Stimulated activated CD4-positive, alpha-beta T cell treated with anti-CD3 and anti-CD28 coated beads, Interleukin-2, amount 100 ng/mL, for 4 hours (primary cell): ENCODE data around the gene ATPAF2.

Experiments used
- DNase-seq: peaks from one replicate; pipeline ENCODE4 v3.0.0-alpha.2; 2020; ENCODE audit warnings: low read depth

The ATPAF2 gene

DNA sequence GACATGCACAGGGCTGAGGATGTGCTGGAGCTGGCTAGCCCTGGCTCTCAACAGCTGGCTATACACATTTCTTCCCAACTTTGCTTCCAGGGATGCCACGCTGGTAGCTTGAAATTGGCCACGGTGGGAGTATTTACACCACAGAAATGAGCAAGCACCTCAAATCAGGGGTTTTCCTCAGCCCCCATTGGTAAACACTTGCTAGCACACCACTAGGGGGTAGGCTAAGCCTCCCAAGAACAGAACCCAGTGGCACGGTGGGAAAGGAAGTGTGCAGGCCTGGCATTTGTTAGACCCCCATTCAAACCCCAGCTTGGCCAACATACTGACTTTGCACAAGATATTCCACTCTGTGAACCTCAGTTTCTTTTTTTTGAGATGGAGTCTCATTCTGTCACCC, 53.4 kb downstream of the ATPAF2 start:
- no peak for DNase-seq

DNA sequence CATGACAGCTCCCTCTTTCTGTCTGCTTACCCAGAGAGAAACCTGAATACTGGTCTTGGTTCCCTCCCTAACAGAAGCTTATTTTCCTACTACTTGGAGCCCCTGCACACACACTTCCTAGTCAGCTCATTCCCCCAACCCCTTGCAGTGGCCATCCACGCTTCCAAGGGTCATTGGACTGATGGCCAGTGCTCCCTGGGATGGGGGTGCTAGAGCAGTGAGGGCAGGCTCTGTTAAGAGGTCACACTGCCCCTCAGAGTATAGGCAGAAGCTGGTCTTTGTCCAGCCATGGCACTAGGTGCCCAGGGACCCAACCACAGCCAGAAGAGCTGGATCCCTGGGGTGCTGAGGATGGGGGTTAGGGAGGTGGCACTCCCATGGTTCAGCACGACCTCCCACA, 53.8 kb downstream of the ATPAF2 start:
- DNase-seq: no peak

DNA sequence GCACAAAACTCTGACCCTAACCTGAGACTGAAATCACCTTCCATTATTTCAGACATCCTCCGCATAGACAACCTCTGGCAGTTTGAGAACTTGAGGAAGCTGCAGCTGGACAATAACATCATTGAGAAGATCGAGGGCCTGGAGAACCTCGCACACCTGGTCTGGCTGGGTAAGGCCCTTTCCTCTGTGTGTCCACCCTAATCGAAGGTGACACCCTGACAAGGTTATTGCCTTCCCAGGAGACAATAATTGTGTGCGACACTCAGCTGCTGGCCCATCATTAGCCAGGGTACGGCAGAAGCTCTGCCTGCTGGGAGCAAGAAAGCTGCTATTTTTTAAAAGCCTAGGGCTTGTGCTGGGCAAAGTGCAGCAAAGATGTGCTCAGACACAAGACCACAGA, 55.2 kb downstream of the ATPAF2 start:
- no peak for DNase-seq

DNA sequence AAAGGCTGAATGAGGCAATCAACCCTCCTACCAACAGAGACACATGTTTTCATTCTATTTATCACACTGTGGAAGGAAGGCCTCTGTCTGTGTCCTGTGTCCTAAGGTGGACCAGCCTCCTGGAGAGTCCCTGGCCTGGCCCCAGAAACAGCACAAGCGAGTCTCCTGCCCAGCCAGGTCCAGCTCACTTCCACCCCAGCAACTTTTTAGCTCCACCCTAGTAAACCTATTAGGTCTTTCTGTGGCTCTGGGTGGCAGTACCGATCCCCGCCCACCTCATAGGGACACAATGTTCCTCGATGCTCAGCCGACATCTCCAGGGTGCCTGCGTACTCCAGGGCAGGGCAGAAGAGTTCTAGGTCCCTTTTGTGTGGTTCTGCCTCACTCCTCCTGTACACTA, 55.6 kb downstream of the ATPAF2 start:
- DNase-seq: no peak

DNA sequence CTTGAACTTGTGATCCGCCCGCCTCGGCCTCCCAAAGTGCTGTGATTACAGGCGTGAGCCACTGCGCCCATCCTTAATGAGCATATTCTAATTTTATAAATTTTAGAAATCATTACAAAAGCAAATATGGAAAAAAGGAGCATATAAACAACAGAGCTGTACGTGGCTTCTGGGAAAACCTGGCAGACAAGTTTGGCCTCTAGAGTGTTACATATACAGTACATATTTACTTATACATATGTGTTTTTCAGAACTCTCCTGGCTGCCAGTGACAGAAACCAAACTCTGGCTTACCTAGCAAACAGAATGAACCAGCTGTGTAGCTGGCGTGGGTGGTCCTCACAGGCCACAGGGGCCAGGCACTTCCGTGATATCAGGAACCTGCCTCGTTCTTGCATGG, 56.2 kb downstream of the ATPAF2 start:
- DNase-seq: no peak

DNA sequence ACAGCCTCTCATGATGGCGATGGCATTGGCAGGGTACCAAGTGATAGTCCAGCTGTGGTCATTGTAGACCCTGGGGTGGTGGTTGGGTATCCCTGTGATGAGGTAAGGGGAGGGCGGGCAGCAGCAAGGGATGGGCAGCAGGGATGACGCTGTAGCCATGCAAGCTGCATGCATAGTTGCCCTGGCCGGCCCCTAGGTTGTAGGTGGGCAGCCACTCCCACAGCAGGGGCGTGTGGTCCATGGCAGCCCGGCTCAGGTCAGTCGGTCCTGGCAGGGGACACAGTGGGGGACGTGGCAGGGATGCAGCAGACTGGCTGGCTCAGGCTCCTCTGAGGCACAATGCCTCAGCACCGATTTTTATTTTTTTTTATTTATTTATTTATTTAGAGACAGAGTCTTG, 57.6 kb downstream of the ATPAF2 start:
- DNase-seq: no peak

DNA sequence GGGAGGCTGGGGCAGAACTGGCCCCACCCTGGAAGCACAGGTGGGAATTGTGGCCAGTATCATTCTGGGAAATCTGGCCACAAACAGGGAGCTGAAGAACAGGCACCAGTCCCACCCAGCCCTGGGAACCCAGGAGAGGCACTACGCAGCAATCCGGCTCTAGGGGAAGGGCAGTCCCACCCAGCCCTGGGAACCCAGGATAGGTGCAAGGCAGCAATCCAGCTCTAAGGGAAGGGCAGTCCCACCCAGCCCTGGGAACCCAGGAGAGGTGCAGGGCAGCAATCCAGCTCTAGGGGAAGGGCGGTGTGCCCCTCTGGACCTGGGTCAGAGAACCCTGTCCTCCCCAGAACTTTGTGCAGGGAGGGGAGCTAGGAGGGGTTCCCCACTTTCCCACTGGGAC, 59.2 kb downstream of the ATPAF2 start:
- no peak for DNase-seq

DNA sequence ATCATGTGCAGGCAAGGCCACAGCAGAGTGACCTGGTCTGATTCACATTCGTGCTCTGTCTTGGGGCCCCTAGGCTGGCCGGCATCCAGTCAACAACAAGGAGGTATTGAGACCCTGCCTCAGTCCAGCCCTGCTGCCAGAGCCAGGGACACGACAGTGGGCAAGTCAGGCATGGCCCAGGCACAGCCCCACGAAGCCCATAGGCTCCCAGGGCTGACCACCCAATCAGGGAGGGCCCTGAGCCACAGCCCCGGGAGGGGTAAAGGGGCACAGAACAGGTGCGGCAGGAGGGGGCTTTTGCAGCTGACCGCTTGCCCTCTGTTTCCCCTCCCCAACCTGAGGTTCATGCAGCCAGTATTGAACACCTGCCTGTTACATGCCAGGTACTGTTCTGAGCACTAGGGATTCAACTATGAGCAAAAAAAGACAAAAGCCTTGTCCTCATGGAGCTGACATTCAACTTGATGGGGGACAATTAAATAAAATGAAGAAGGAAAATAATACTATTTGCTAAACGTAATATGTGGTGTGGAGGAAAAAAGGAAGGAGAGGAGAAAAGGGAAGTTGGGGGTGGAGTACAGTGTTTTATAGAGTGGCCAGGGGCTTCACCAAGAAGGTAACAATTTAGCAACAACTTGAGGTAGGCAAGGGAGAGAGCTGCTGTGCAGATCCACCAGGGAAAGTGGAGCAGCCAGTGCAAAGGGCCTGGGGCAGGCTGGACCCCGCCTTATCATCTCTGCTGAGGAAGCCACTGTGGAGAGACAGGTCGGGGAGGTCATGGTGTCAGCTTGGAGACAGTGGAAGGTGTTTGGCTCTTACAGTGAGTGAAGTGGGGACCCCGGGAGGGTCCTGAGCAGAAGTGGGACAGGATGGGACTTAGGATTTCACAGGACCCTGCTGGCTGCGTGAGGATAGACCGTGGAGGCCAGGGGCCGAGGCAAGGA, 60.2 kb downstream of the ATPAF2 start:
- DNase-seq: no peak

DNA sequence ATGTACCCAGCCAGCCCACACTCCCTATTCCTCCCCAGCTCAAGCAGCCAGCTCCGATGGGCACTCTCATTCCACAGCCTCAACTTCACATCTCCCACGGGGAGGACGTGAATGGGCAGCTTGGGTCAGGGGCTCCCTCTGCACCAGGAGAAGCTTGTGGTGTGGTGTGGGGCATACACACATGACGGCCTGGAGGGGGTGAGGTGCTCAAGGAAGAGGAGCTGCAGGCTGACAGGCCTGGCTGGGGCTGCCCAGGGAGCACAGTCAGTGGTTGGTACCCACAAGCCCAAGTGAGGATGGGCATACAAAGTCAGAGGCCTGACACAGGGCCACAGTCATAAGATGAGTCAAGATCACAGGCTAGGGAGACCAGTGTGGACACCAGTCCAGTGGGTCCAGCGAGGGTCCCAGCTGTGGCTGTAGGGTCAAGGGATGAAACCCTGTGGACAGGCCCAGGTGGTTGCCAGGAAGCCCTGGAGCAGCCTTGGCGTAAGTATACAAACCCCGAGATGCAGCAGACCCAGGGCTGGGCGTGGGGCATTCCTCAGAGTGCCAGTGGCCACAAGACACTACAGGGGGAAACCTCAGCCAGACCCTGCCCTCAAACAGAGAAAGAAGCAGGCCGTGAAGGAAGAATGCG, 61.9 kb downstream of the ATPAF2 start:
- no peak for DNase-seq

DNA sequence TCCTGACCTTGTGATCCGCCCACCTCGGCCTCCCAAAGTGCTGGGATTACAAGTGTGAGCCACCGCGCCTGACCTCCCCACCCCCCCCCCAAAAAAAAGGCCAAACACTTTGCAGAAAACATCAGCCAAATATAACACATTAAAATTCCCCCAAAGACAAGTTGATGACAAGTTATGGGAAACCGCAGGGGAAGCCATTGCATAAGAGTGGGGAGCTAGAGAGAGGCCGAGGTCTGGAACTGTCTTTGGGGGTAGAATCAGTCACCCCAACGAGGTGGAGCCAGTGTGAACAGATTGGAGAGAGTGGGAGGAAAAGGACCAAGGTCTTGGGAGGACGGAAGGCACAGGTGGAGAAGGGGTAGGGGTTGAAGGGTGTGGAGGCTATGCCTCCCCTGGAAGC, 63.5 kb downstream of the ATPAF2 start:
- no peak for DNase-seq

DNA sequence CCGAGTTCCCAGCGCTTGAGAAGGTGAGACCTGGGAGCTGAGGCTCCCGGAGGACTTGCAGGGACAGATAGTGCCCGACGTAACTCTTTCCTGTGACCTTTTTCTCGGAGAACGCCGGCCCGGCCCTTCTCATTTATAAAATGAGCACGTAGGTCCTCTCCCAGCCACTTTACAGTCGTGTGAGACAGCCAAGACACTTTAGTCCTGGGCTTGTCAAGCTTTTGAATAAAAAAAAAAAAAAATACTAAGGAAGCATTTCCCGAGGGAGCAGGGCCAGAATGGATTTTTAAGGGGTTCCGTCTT, 66.1 kb downstream of the ATPAF2 start:
- DNase-seq: no peak

DNA sequence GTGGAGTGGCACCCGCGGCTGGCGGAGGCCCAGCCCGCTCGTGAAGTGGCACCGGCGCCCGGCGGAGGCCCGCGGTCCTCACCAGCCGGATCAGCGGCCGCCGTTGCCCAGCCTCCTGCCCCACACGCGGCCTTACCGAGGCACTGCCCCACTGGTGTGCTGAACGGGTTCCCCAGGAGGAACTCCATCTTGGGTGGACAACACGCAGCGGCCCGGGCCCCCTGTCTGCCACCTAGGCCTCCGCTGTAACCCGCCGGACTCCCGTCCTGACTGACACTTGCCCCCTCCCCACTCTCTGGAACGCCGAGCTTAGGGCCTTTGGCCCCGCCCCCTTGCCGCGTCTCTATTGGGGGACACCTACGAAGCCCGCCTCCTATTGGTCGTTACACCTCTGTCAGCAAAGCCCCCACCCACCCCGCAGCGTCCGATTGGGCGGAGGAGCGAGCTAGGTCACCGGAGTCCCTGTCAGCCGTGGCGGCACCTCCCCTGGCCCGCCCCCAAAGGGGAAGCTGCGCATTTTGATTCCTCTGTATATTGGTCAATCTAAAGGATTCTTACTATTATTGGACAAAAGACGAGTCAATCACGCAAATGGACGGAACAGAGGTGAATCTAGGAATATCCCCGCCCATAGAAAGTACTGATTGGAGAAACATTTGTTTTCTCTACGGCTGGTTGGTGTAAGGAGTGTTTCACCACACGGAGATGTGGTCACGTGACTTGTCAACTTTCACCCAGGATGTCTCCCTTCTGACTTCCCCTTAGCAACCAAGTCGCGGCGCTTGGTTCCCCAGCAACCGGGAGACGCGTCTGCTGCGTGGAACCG, 66.6 kb downstream of the ATPAF2 start, which contains the start of the genes DRC3 and TOM1L2:
Gene DRC3 (plus strand): TSS at position 737 of the 826 bp plus-strand sequence. CDS start 4,737 bp downstream, outside the sequence.
Gene TOM1L2 (minus strand): TSS at position 275 of the 826 bp plus-strand sequence. CDS start 87 bp downstream, at position 188.
- peak; percentile 100 for DNase-seq

DNA sequence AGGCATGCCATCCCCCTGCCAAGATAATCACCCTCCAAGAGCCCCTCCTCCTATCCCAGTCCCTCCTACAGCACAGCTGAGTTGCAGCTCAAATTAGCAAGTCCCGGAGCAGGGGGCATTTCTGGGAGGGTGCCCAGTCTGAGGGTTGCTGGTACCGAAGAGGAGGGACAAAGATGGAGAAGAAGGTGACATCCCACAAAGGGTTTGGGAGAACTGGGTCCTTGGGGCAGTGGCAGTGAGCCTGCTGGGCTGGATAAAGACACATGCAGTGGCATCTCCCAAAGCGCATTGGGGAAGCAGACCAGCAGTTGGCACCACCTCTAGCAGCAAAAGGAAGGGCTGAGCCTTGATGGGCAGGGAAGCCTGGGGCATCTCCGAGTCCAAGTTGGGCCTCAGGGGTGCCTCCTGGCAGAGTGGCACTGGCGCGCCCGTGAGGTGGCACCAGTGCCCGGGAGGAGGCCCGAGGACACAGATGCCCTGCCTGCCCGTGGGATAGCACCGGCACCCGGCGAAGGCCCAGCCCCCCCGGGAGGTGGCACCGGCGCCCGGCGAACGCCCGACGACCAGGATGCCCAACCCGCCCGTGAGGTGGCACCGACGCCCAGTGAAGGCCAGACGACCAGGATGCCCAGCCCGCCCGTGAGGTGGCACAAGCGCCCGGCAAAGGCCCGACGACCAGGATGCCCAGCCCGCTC, 67.4 kb downstream of the ATPAF2 start:
- no peak for DNase-seq

DNA sequence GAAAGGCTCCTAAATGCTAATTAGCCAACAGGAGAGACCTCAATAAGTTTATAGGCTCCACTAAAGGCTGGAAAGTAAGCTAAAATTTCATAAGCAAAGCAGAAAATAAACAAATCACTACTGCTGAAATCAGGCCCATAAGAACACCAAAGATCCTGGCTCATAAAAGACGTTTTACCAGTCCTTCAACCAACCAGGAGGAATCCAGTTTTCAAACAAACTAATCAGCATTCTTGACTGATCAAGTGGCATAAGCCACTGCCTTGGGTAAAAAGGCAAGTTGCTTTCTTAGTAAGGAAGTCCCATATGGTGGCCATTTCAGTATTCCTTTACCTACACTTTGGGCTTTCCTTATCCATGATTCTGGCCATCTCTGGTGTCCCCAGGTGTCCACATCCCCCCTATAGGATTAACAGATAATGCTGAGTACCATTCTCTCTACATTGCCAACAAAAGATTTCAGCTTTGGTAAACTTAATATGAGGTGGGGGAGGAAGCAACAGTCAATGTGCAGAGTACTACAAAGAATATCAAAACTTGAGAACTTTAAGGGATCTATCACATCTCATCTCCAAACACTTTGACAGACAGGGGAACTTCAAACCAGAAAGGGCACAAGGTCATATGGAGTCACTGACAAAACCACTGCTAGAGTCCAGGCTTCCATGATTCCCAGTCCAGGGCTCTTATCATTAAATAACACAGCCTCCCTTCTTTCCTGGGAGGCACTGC, 68.1 kb downstream of the ATPAF2 start:
- DNase-seq: no peak
